HCT116 (cell line): Measurements from ENCODE around the gene AJUBA. TPM values are rescaled to one million over a fixed set of nuclear protein-coding genes. Genes with fewer than 3 reads are reported as not detected.
A peak's percentile ranks its signal among the peaks of the same experiment; 100 is the strongest.

Experiments
- ATF3 ChIP-seq: IDR thresholded peaks from 2 replicates; pipeline ENCODE4 v1.6.1; 2012
- CBX3 ChIP-seq: IDR thresholded peaks from 2 replicates; pipeline ENCODE4 v1.6.1; 2012; ENCODE audit warnings: low read depth
- CEBPB ChIP-seq: IDR thresholded peaks from 2 replicates; pipeline ENCODE4 v1.6.1; 2012; ENCODE audit warnings: low read depth
- CTCF ChIP-seq, 3 experiments: fragments of 200-600 bp in 1 of 3; sonication (generic) in 1 of 3; IDR thresholded peaks in 2 of 3; conservative IDR thresholded peaks in 1 of 3; 2 replicates each; pipeline ENCODE4 v1.5.1; 2012 to 2017; ENCODE audit warnings: low read depth in 2 of 3, low read length in 2 of 3, antibody characterized with exemption in 1 of 3, borderline replicate concordance in 1 of 3, control low read depth in 1 of 3, mild to moderate bottlenecking in 1 of 3, mixed read lengths in 1 of 3, mixed run types in 1 of 3, moderate library complexity in 1 of 3; ENCODE audit not compliant: insufficient read depth in 1 of 3
- ELF1 ChIP-seq: IDR thresholded peaks from 2 replicates; pipeline ENCODE4 v1.6.1; 2012; ENCODE audit warnings: low read depth, borderline replicate concordance
- JUND ChIP-seq: IDR thresholded peaks from 2 replicates; pipeline ENCODE4 v1.6.1; 2012
- MAX ChIP-seq: IDR thresholded peaks from 2 replicates; pipeline ENCODE4 v1.6.1; 2012
- RAD21 ChIP-seq: IDR thresholded peaks from 2 replicates; pipeline ENCODE4 v1.6.1; 2012; ENCODE audit warnings: low read depth, mild to moderate bottlenecking
- REST ChIP-seq: IDR thresholded peaks from 2 replicates; pipeline ENCODE4 v1.6.1; 2012; ENCODE audit warnings: low read depth
- SRF ChIP-seq: IDR thresholded peaks from 2 replicates; pipeline ENCODE4 v1.6.1; 2012; ENCODE audit warnings: low read depth
- TCF7L2 ChIP-seq: IDR thresholded peaks from 2 replicates; pipeline ENCODE4 v1.7.0; 2011; ENCODE audit warnings: borderline replicate concordance, inconsistent platforms; ENCODE audit not compliant: insufficient read depth, insufficient read length; ENCODE audit errors: extremely low read depth
- YY1 ChIP-seq: IDR thresholded peaks from 2 replicates; pipeline ENCODE4 v1.6.1; 2011; ENCODE audit warnings: low read length, low read depth, moderate library complexity, mild to moderate bottlenecking; ENCODE audit not compliant: insufficient replicate concordance; ENCODE audit errors: extremely low read depth
- ZNF274 ChIP-seq: fragments of 200-500 bp; sonication (Bioruptor generic); IDR thresholded peaks from 2 replicates; pipeline ENCODE4 v1.6.1; 2014; ENCODE audit warnings: mild to moderate bottlenecking, low read depth, low read length, inconsistent platforms
- total RNA-seq: library from RNA; stranded (reverse); gene quantifications from one replicate; pipeline ENCODE4 v1.2.1, GENCODE V29; 2021; ENCODE audit not compliant: unreplicated experiment

AJUBA gene
- total RNA-seq, 1 experiment from 2014 or later, result 39.7 TPM

- TF ChIP-seq REST (no peak), ATF3 (peak; percentile 95), CBX3 (no peak), ELF1 (no peak), YY1 (peak; percentile 97), CEBPB (no peak), MAX (peak; percentile 92), TCF7L2 (peak; percentile 53), ZNF274 (no peak), SRF (no peak; the same call in 1 of the 2 replicates), JUND (no peak), CTCF (IDR thresholded peaks at IDR 0.05 in 2 of 3, conservative IDR thresholded peaks at IDR 0.05 in 1 of 3; ENCODE audit: borderline replicate concordance in 1 of 3, insufficient read depth in 1 of 3, low read depth in 2 of 3, low read length in 2 of 3) (no peak), RAD21 (no peak)
Observed at GRCh38 chr14:22929104-22929960, 53.0 kb downstream of the AJUBA start, which contains the start of gene PRMT5 (continued).
